HUES64 (cell line): ENCODE measurements around the gene FAM83B.

Experiments
- H3K27ac ChIP-seq: 2 replicates; pipeline ENCODE4 v1.7.0; 2013; ENCODE audit warnings: low read depth, low read length, inconsistent platforms
- H3K27me3 ChIP-seq: 2 replicates; pipeline ENCODE4 v1.6.1; 2013; ENCODE audit warnings: mild to moderate bottlenecking, low read length; ENCODE audit not compliant: insufficient read depth
- H3K36me3 ChIP-seq: 2 replicates; pipeline ENCODE4 v1.6.1; 2013; ENCODE audit warnings: mild to moderate bottlenecking, low read length; ENCODE audit not compliant: insufficient read depth
- H3K4me1 ChIP-seq: 2 replicates; pipeline ENCODE4 v1.6.1; 2013; ENCODE audit warnings: mild to moderate bottlenecking, low read length, moderate library complexity; ENCODE audit not compliant: insufficient read depth
- H3K4me3 ChIP-seq: 2 replicates; pipeline ENCODE4 v1.5.1; 2013; ENCODE audit warnings: mild to moderate bottlenecking, low read length, moderate library complexity
- H3K9ac ChIP-seq: 2 replicates; pipeline ENCODE4 v1.6.1; 2013; ENCODE audit warnings: mild to moderate bottlenecking, low read depth, low read length
- H3K9me3 ChIP-seq: 2 replicates; pipeline ENCODE4 v1.6.1; 2013; ENCODE audit warnings: low read depth, low read length; ENCODE audit not compliant: insufficient read depth
- WGBS: fragments of 150-250, 120-280 bp; methylation state at CpG from one replicate; pipeline ENCODE4 v1.1.7; 2013; ENCODE audit warnings: missing lambda C conversion rate; 5-methylcytosine and 5-hydroxymethylcytosine counted together

FAM83B gene

GRCh38 chr6:54900666-54901065 lies 54.1 kb downstream of the FAM83B start:
- no CpG with 5 or more reads among the region's 2 CpGs for WGBS
- no peaks in the 10 kb centered on the region for H3K9me3 ChIP-seq
- no peaks in the 10 kb centered on the region for H3K27me3 ChIP-seq
- no peak overlapping the region for H3K27ac ChIP-seq
- no peaks in the 10 kb centered on the region for H3K36me3 ChIP-seq
- no peak overlapping the region for H3K4me3 ChIP-seq
- H3K9ac ChIP-seq, result no peak overlapping the region
- peaks cover 10% of the 10 kb centered on the region for H3K4me1 ChIP-seq

- no peak overlapping the region for H3K9ac ChIP-seq
- H3K4me1 ChIP-seq, result peaks cover 10% of the 10 kb centered on the region
- H3K36me3 ChIP-seq, result no peaks in the 10 kb centered on the region
- H3K27me3 ChIP-seq, result no peaks in the 10 kb centered on the region
- no peaks in the 10 kb centered on the region for H3K9me3 ChIP-seq
- no peak overlapping the region for H3K27ac ChIP-seq
- no peak overlapping the region for H3K4me3 ChIP-seq
These were observed 57.3 kb downstream of the FAM83B start for GRCh38 chr6:54903884-54904283.

GRCh38 chr6:54907355-54907754 lies 60.8 kb downstream of the FAM83B start:
- no peaks in the 10 kb centered on the region for H3K27me3 ChIP-seq
- 95% methylated on average over 1 of the region's 1 CpG for WGBS
- H3K9me3 ChIP-seq, result no peaks in the 10 kb centered on the region
- H3K4me1 ChIP-seq, result no peaks in the 10 kb centered on the region
- H3K9ac ChIP-seq, result no peak overlapping the region
- H3K27ac ChIP-seq, result no peak overlapping the region
- H3K36me3 ChIP-seq, result no peaks in the 10 kb centered on the region
- no peak overlapping the region for H3K4me3 ChIP-seq

- 93% methylated on average over 3 of the region's 3 CpGs for WGBS
These were observed 62.6 kb downstream of the FAM83B start for GRCh38 chr6:54909184-54909583.

GRCh38 chr6:54910431-54910884 lies 63.9 kb downstream of the FAM83B start:
- Histone ChIP-seq H3K4me1 (peaks cover 7% of the 10 kb centered on the region; the same call in 1 of the 2 replicates), H3K9me3 (no peaks in the 10 kb centered on the region), H3K36me3 (no peaks in the 10 kb centered on the region), H3K4me3 (no peak overlapping the region), H3K27ac (no peak overlapping the region), H3K9ac (no peak overlapping the region), H3K27me3 (no peaks in the 10 kb centered on the region)
- 92% methylated on average over 6 of the region's 6 CpGs for WGBS

More at GRCh38 chr6:54909184-54909583, 62.6 kb downstream of the FAM83B start:
- H3K36me3 ChIP-seq, result no peaks in the 10 kb centered on the region
- H3K4me3 ChIP-seq, result no peak overlapping the region
- no peaks in the 10 kb centered on the region for H3K9me3 ChIP-seq
- H3K4me1 ChIP-seq, result peaks cover 7% of the 10 kb centered on the region; the same call in 1 of the 2 replicates
- no peak overlapping the region for H3K9ac ChIP-seq
- H3K27ac ChIP-seq, result no peak overlapping the region
- H3K27me3 ChIP-seq, result no peaks in the 10 kb centered on the region

GRCh38 chr6:54910921-54911320 lies 64.3 kb downstream of the FAM83B start:
- Histone ChIP-seq H3K4me3 (no peak overlapping the region), H3K9ac (no peak overlapping the region)
- no CpG with 5 or more reads among the region's 1 CpG for WGBS

GRCh38 chr6:54913211-54913610 lies 66.6 kb downstream of the FAM83B start:
- 90% methylated on average over 2 of the region's 2 CpGs for WGBS
- no peak overlapping the region for H3K9ac ChIP-seq
- H3K27ac ChIP-seq, result no peak overlapping the region
- H3K9me3 ChIP-seq, result no peaks in the 10 kb centered on the region
- H3K36me3 ChIP-seq, result no peaks in the 10 kb centered on the region
- no peaks in the 10 kb centered on the region for H3K27me3 ChIP-seq
- peaks cover 7% of the 10 kb centered on the region; the same call in 1 of the 2 replicates for H3K4me1 ChIP-seq
- H3K4me3 ChIP-seq, result no peak overlapping the region

More at GRCh38 chr6:54910921-54911320, 64.3 kb downstream of the FAM83B start:
- no peak overlapping the region for H3K27ac ChIP-seq
- no peaks in the 10 kb centered on the region for H3K36me3 ChIP-seq
- no peaks in the 10 kb centered on the region for H3K27me3 ChIP-seq
- H3K9me3 ChIP-seq, result no peaks in the 10 kb centered on the region
- H3K4me1 ChIP-seq, result peaks cover 7% of the 10 kb centered on the region; the same call in 1 of the 2 replicates

GRCh38 chr6:54916858-54917257 lies 70.3 kb downstream of the FAM83B start:
- Histone ChIP-seq H3K9ac (no peak overlapping the region), H3K9me3 (no peaks in the 10 kb centered on the region), H3K27ac (no peak overlapping the region), H3K4me1 (peaks cover 7% of the 10 kb centered on the region; the same call in 1 of the 2 replicates), H3K4me3 (no peak overlapping the region), H3K36me3 (no peaks in the 10 kb centered on the region), H3K27me3 (no peaks in the 10 kb centered on the region)

GRCh38 chr6:54920628-54921027 lies 74.1 kb downstream of the FAM83B start:
- no peak overlapping the region for H3K27ac ChIP-seq
- H3K27me3 ChIP-seq, result no peaks in the 10 kb centered on the region
- no peak overlapping the region for H3K4me3 ChIP-seq
- no peaks in the 10 kb centered on the region for H3K36me3 ChIP-seq
- no peaks in the 10 kb centered on the region for H3K9me3 ChIP-seq
- no peaks in the 10 kb centered on the region for H3K4me1 ChIP-seq
- no peak overlapping the region for H3K9ac ChIP-seq
- 90% methylated on average over 1 of the region's 1 CpG for WGBS

- Histone ChIP-seq H3K9me3 (no peaks in the 10 kb centered on the region), H3K9ac (no peak overlapping the region), H3K27ac (no peak overlapping the region), H3K27me3 (no peaks in the 10 kb centered on the region), H3K36me3 (no peaks in the 10 kb centered on the region), H3K4me3 (no peak overlapping the region), H3K4me1 (no peaks in the 10 kb centered on the region)
- 100% methylated on average over 1 of the region's 1 CpG for WGBS
These were observed 75.3 kb downstream of the FAM83B start for GRCh38 chr6:54921891-54922290.

- H3K27ac ChIP-seq, result no peak overlapping the region
- no CpG with 5 or more reads among the region's 1 CpG for WGBS
These were observed 82.8 kb downstream of the FAM83B start for GRCh38 chr6:54929245-54929909.

GRCh38 chr6:54932622-54933021 lies 86.1 kb downstream of the FAM83B start:
- Histone ChIP-seq H3K4me1 (no peaks in the 10 kb centered on the region), H3K9ac (no peak overlapping the region), H3K9me3 (peaks cover 14% of the 10 kb centered on the region), H3K36me3 (no peaks in the 10 kb centered on the region), H3K27me3 (no peaks in the 10 kb centered on the region), H3K27ac (no peak overlapping the region), H3K4me3 (no peak overlapping the region)

More at GRCh38 chr6:54929245-54929909, 82.8 kb downstream of the FAM83B start:
- no peak overlapping the region for H3K9ac ChIP-seq
- no peaks in the 10 kb centered on the region for H3K4me1 ChIP-seq
- H3K4me3 ChIP-seq, result no peak overlapping the region
- peaks cover 14% of the 10 kb centered on the region for H3K9me3 ChIP-seq
- H3K36me3 ChIP-seq, result no peaks in the 10 kb centered on the region
- H3K27me3 ChIP-seq, result no peaks in the 10 kb centered on the region
